CD4-positive, alpha-beta T cell (primary cell): Measurements from ENCODE around the gene CXorf58. TPM values are rescaled to one million over a fixed set of nuclear protein-coding genes. Genes with fewer than 3 reads are reported as not detected.
A peak's percentile ranks its signal among the peaks of the same experiment; 100 is the strongest.

Experiments used
- ATAC-seq: fragments of 200-7000 bp; cut with Tn5 transposase; one replicate; pipeline ENCODE4 v1.10.0; 2022; ENCODE audit warnings: mild to moderate bottlenecking; ENCODE audit not compliant: poor library complexity
- CTCF ChIA-PET: fragments of 350-600 bp; sonication (Branson Sonifier 250); formaldehyde crosslinking; loops from one replicate; lab custom pipeline; 2021; ENCODE audit warnings: antibody characterized with exemption, inconsistent platforms; lab: Charles Lee
- POLR2A ChIA-PET: fragments of 350-600 bp; sonication (Branson Sonifier 250); formaldehyde crosslinking; loops from one replicate; lab custom pipeline; 2021; ENCODE audit warnings: antibody characterized with exemption, inconsistent platforms; lab: Charles Lee
- DNase-seq, 14 experiments: peaks; one replicate each; pipeline ENCODE4 v3.0.0-alpha.2; 2013 to 2020; ENCODE audit warnings: mixed read lengths in 2 of 14
- H3K27ac ChIP-seq, 2 donors: one replicate each; pipeline versions ENCODE4 v1.5.1 to v1.7.0; 2013; ENCODE audit warnings: low read length in 2 of 2, low read depth in 1 of 2, mild to moderate bottlenecking in 1 of 2
- H3K27me3 ChIP-seq, 2 experiments: 1 replicate in 1 of 2; 2 replicates in 1 of 2; pipeline versions ENCODE4 v1.6.1 to v1.7.0; 2013; ENCODE audit warnings: low read length in 2 of 2, control low read depth in 1 of 2, mild to moderate bottlenecking in 1 of 2, moderate library complexity in 1 of 2; ENCODE audit not compliant: insufficient read depth in 2 of 2, control insufficient read depth in 1 of 2
- H3K36me3 ChIP-seq: one replicate; pipeline ENCODE4 v1.6.1; 2013; ENCODE audit warnings: low read length, control low read depth; ENCODE audit not compliant: insufficient read depth
- H3K4me1 ChIP-seq: one replicate; pipeline ENCODE4 v1.6.1; 2013; ENCODE audit warnings: low read length, control low read depth; ENCODE audit not compliant: insufficient read depth
- H3K4me3 ChIP-seq: one replicate; pipeline ENCODE4 v1.5.1; 2013; ENCODE audit warnings: mild to moderate bottlenecking, low read length, moderate library complexity
- H3K9me3 ChIP-seq, 2 experiments: 1 replicate in 1 of 2; 2 replicates in 1 of 2; pipeline versions ENCODE4 v1.6.1 to v1.7.0; 2013; ENCODE audit warnings: low read length in 2 of 2, mild to moderate bottlenecking in 2 of 2, control low read depth in 1 of 2, moderate library complexity in 1 of 2; ENCODE audit not compliant: control insufficient read depth in 1 of 2, insufficient read depth in 1 of 2
- H3K27ac Mint-ChIP-seq: one replicate; pipeline ENCODE4 v1.8.0; 2020; ENCODE audit warnings: mixed read lengths
- H3K27me3 Mint-ChIP-seq: one replicate; pipeline ENCODE4 v1.8.0; 2021; ENCODE audit warnings: mixed read lengths
- H3K36me3 Mint-ChIP-seq: one replicate; pipeline ENCODE4 v1.8.0; 2021; ENCODE audit warnings: low read depth, mixed read lengths
- H3K4me1 Mint-ChIP-seq: one replicate; pipeline ENCODE4 v1.8.0; 2021; ENCODE audit warnings: low read depth, mixed read lengths
- H3K4me3 Mint-ChIP-seq: one replicate; pipeline ENCODE4 v1.8.0; 2020; ENCODE audit warnings: mild to moderate bottlenecking, mixed read lengths
- H3K9me3 Mint-ChIP-seq: one replicate; pipeline ENCODE4 v1.8.0; 2020; ENCODE audit warnings: mixed read lengths
- CTCF ChIP-seq: fragments of 200-600 bp; IDR thresholded peaks from one replicate; pipeline ENCODE4 v1.8.0; 2022; ENCODE audit warnings: antibody characterized with exemption, mild to moderate bottlenecking
- intact Hi-C, 2 experiments: fragments of 100-400 bp; cut with DNase I in 1 of 2; cut with micrococcal nuclease in 1 of 2; formaldehyde crosslinking; loops; one replicate each; pipeline versions ENCODE4 v1.15.1 to v1.9.0; 2023 to 2025; cut with DNase I, micrococcal nuclease
- total RNA-seq, 174 experiments: library from RNA in 2 of 174; stranded (reverse) in 2 of 174; gene quantifications; one replicate each; pipeline ENCODE4 v1.2.3 and lab custom pipeline; 2021 to 2026

The CXorf58 gene
- total RNA-seq, 2 experiments from 2014 or later, result not detected

- Histone ChIP-seq H3K27ac (no peak overlapping the region), H3K4me3 (no peak overlapping the region), H3K36me3 (peaks cover 7% of the 10 kb centered on the region), H3K9me3 (no peaks in the 10 kb centered on the region), H3K4me1 (no peaks in the 10 kb centered on the region), H3K27me3 (no peaks in the 10 kb centered on the region)
- no peak for TF ChIP-seq CTCF
- intact Hi-C loops, result loop anchor here in 1 of 2 experiments (5.0 kb wide), 1 partner anchor 33 kb away; no protein-coding TSS in a partner anchor
- no peak for ATAC-seq
- no peak overlapping the region for H3K4me3 Mint-ChIP-seq
- no peak overlapping the region for H3K27ac Mint-ChIP-seq
- DNase-seq, result no peak
- no peaks in the 10 kb centered on the region for H3K27me3 Mint-ChIP-seq
- no peaks in the 10 kb centered on the region for H3K9me3 Mint-ChIP-seq
- POLR2A ChIA-PET, result no interaction called here
- no peaks in the 10 kb centered on the region for H3K36me3 Mint-ChIP-seq
- CTCF ChIA-PET, result no interaction called here
- no peaks in the 10 kb centered on the region for H3K4me1 Mint-ChIP-seq
Measured at GRCh38 chrX:23945206-23945605, 37.4 kb downstream of the CXorf58 start.

GRCh38 chrX:23952391-23952790 lies 44.6 kb downstream of the CXorf58 start:
- Mint-ChIP-seq H3K4me1 (peaks cover 7% of the 10 kb centered on the region), H3K4me3 (peak overlapping the region; percentile 30), H3K9me3 (no peaks in the 10 kb centered on the region), H3K27me3 (no peaks in the 10 kb centered on the region), H3K36me3 (no peaks in the 10 kb centered on the region), H3K27ac (peak overlapping the region; percentile 89)
- ChIA-PET CTCF (no interaction called here), POLR2A (interaction anchor here (0.6 to 1.6 kb wide), 6 partner anchors 21 to 169 kb away, joined by 3 to 23 read pairs (median 5); partner anchors contain the start of genes EIF2S3 and SAT1)
- H3K4me1 ChIP-seq, result peaks cover 8% of the 10 kb centered on the region
- H3K27me3 ChIP-seq, result no peaks in the 10 kb centered on the region
- ATAC-seq, result no peak
- no peak for DNase-seq
- no peak for TF ChIP-seq CTCF
- intact Hi-C loops, result loop anchor here in 1 of 2 experiments (10.0 kb wide), 1 partner anchor 72 kb away; the partner anchor contains the start of gene KLHL15
- H3K36me3 ChIP-seq, result no peaks in the 10 kb centered on the region
- H3K9me3 ChIP-seq, result no peaks in the 10 kb centered on the region
- H3K4me3 ChIP-seq, result peak overlapping the region; percentile 55
- no peak overlapping the region for H3K27ac ChIP-seq

GRCh38 chrX:23952984-23953907 lies 45.4 kb downstream of the CXorf58 start:
- DNase-seq, result peak; percentile 0 to 75 (median 24)
- TF ChIP-seq CTCF, result no peak
- Histone ChIP-seq H3K36me3 (no peaks in the 10 kb centered on the region), H3K27me3 (no peaks in the 10 kb centered on the region), H3K9me3 (no peaks in the 10 kb centered on the region), H3K27ac (peak overlapping the region; percentile 60 to 64), H3K4me1 (peaks cover 8% of the 10 kb centered on the region), H3K4me3 (peak overlapping the region; percentile 55)
- H3K27ac Mint-ChIP-seq, result peak overlapping the region; percentile 89
- no peaks in the 10 kb centered on the region for H3K27me3 Mint-ChIP-seq
- ChIA-PET CTCF (no interaction called here), POLR2A (interaction anchor here (0.6 to 1.6 kb wide), 6 partner anchors 22 to 170 kb away, joined by 3 to 23 read pairs (median 5); partner anchors contain the start of genes EIF2S3 and SAT1)
- H3K4me3 Mint-ChIP-seq, result peak overlapping the region; percentile 89
- H3K4me1 Mint-ChIP-seq, result peaks cover 11% of the 10 kb centered on the region
- H3K36me3 Mint-ChIP-seq, result no peaks in the 10 kb centered on the region
- intact Hi-C loops, result loop anchor here (1.0 to 10.0 kb wide), 2 partner anchors 45 to 72 kb away; partner anchors contain the start of genes CXorf58 (in 1 of the 2) and KLHL15 (in 1 of the 2)
- no peaks in the 10 kb centered on the region for H3K9me3 Mint-ChIP-seq
- ATAC-seq, result peak; percentile 82
